ENCODE data around the gene ERGIC1. TPM values are rescaled to one million over a fixed set of nuclear protein-coding genes. Genes with fewer than 3 reads are reported as not detected.

Gene ERGIC1
- total RNA-seq, 4 donors from 2014 or later = 113 to 180 (median 143) TPM

DNA sequence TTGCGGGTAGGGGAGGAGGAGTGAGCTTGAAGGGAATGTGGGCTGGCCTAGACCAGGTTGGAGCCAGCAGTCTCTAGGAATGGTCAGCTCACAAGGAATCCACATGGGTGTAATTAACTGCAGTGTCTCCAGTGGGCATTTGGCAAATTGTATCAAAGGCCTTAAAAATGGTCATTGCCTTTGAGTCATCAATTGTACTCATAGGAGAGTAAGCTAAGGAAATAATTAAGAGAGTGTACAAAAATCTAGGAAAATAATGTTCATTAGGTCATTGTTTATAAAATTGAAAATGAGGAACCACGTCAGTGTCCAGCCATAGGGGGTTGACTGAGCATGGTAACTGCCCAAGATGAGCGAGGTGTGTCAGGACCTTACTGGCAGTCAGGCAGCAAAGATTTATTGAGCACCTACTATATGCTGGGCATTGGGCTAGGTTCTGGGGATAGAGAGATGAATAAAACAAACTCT lies 95.4 kb downstream of the ERGIC1 start:
- no peak for TF ChIP-seq POLR2A (IDR thresholded peaks at IDR 0.05)
- TF ChIP-seq, protein P1, sequence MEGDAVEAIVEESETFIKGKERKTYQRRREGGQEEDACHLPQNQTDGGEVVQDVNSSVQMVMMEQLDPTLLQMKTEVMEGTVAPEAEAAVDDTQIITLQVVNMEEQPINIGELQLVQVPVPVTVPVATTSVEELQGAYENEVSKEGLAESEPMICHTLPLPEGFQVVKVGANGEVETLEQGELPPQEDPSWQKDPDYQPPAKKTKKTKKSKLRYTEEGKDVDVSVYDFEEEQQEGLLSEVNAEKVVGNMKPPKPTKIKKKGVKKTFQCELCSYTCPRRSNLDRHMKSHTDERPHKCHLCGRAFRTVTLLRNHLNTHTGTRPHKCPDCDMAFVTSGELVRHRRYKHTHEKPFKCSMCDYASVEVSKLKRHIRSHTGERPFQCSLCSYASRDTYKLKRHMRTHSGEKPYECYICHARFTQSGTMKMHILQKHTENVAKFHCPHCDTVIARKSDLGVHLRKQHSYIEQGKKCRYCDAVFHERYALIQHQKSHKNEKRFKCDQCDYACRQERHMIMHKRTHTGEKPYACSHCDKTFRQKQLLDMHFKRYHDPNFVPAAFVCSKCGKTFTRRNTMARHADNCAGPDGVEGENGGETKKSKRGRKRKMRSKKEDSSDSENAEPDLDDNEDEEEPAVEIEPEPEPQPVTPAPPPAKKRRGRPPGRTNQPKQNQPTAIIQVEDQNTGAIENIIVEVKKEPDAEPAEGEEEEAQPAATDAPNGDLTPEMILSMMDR (IDR thresholded peaks at IDR 0.05) = no peak

DNA sequence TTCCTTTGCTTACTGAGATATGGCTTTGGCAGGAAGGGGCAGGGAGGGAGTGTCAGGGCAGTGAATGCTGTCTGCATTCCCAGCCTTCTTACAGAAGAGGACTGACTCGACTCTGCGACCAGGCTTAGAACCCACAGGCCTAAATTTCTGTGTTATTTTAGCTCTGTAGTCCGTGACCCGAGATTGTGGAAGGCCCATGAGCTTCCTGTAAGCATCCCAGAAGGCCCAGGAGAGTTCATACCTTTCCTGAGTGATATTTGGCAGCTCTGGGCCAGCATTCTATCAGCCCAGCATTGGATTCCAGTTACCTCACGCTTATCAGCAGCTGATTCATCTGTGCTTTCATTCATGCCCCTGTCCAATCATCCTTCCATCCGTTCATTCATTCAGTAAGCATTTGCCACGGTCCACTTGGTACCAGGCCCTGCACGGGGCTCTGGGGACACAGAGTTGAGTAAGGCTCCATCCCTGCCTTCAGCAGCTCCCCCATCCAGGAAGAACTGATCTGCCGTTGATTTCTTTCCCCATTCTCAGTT lies 97.0 kb downstream of the ERGIC1 start:
- H3K4me3 ChIP-seq = no peak overlapping the region
- H3K27me3 ChIP-seq = no peaks in the 10 kb centered on the region
- peaks cover 0 to 44% (median 0%) of the 10 kb centered on the region in 3 donors for H3K36me3 ChIP-seq
- peak overlapping the region in 2 of 4 donors; percentile 33 to 35 for H3K27ac ChIP-seq
- no peak for DNase-seq
- no peaks in the 10 kb centered on the region for H3K9me3 ChIP-seq
- H3K4me1 ChIP-seq = no peaks in the 10 kb centered on the region
- TF ChIP-seq POLR2A (IDR thresholded peaks at IDR 0.05) = no peak
- TF ChIP-seq, protein P1 (IDR thresholded peaks at IDR 0.05) = no peak

More for the DNA sequence above, 95.4 kb downstream of the ERGIC1 start:
- no peak for DNase-seq
- H3K27me3 ChIP-seq = no peaks in the 10 kb centered on the region
- H3K36me3 ChIP-seq = peaks cover 0 to 39% (median 0%) of the 10 kb centered on the region in 3 donors
- H3K4me3 ChIP-seq = no peak overlapping the region
- no peak overlapping the region for H3K27ac ChIP-seq
- no peaks in the 10 kb centered on the region for H3K4me1 ChIP-seq
- no peaks in the 10 kb centered on the region for H3K9me3 ChIP-seq

DNA sequence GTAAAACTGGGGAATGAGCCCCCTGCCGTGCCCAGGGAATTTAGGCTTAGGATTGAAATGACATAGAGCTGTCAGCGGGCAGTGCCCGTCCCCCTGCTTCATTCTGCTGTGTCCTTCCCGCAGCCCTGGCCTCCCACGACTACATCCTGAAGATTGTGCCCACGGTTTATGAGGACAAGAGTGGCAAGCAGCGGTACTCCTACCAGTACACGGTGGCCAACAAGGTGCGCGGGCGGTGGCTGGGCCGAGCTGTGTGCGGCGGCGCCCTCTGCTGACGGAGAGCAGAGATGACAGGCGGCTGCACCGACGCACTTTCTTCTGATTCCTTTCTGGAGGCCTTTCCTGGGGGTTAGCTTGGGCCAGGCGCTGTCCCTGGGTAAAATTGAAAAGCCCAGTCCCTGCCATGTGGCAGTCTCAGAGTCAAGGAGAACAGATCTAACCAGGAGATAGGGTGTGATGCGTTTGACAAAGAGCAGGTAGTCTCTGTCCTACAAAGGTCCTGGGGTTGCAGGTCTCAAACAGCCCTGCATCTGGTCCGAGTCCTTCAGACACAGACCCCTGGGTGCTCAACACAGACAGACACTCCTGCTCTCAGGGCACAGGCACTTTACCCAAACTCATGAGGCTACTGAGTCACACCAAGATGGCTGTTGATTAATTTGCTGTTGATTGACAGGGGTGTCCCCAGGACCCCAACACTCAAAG lies 98.4 kb downstream of the ERGIC1 start:
- peak; percentile 68 to 87 (median 85) for DNase-seq
- H3K4me1 ChIP-seq = no peaks in the 10 kb centered on the region
- H3K36me3 ChIP-seq = peaks cover 0 to 48% (median 0%) of the 10 kb centered on the region in 3 donors
- H3K27me3 ChIP-seq = no peaks in the 10 kb centered on the region
- H3K9me3 ChIP-seq = no peaks in the 10 kb centered on the region
- no peak overlapping the region for H3K4me3 ChIP-seq
- TF ChIP-seq, protein P1 (IDR thresholded peaks at IDR 0.05) = peak; percentile 86 to 96 (median 95)
- TF ChIP-seq POLR2A (IDR thresholded peaks at IDR 0.05) = no peak
- H3K27ac ChIP-seq = peak overlapping the region in 1 of 4 donors; percentile 1

DNA sequence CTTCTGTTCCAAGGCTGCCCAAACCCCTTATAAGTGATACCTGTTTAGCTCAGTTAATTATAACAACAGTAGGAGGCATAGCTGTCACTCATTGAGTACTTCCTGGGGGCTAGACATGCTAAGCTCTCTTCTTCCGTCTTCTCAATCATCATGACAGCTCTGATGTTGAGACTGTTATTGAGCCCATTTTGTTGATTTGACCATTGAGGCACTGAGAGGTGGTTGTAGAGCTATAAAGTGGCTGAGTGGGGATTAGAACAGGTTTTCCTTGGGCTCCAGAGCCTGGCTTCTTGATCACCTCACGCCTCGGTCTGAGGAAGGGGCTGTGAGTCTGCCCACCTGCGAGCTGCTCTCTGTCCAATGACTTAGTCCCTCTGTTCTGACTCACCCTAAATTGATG lies 99.2 kb downstream of the ERGIC1 start:
- no peak for DNase-seq
- Histone ChIP-seq H3K27ac (no peak overlapping the region), H3K9me3 (no peaks in the 10 kb centered on the region), H3K27me3 (no peaks in the 10 kb centered on the region), H3K4me3 (no peak overlapping the region), H3K36me3 (peaks cover 0 to 52% (median 0%) of the 10 kb centered on the region in 3 donors), H3K4me1 (no peaks in the 10 kb centered on the region)
- no peak for TF ChIP-seq POLR2A (IDR thresholded peaks at IDR 0.05)
- TF ChIP-seq, protein P1 (IDR thresholded peaks at IDR 0.05) = no peak

DNA sequence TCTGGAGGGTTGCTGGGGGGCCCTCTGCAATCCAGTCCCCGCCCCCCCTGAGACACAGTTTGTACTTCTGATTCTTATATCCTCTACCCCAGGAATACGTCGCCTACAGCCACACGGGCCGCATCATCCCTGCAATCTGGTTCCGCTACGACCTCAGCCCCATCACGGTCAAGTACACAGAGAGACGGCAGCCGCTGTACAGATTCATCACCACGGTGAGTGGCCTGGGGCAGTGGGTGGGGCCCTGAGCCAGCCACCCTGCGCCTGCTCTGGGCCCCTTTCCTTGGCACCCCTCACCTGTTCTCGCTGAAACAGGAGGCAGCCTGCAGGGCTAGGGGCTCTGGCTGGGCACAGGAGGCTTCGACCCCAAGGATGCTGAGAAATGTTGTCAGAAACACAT lies 101.0 kb downstream of the ERGIC1 start:
- H3K36me3 ChIP-seq = peaks cover 0 to 67% (median 0%) of the 10 kb centered on the region in 3 donors
- TF ChIP-seq, protein P1 (IDR thresholded peaks at IDR 0.05) = no peak
- TF ChIP-seq POLR2A (IDR thresholded peaks at IDR 0.05) = no peak
- H3K4me1 ChIP-seq = no peaks in the 10 kb centered on the region
- no peaks in the 10 kb centered on the region for H3K9me3 ChIP-seq
- H3K27ac ChIP-seq = no peak overlapping the region
- no peak overlapping the region for H3K4me3 ChIP-seq
- no peak for DNase-seq
- H3K27me3 ChIP-seq = no peaks in the 10 kb centered on the region
